VCaP (cell line): ENCODE data around the gene KDM2B.

Experiments
- H3K27ac ChIP-seq: fragments of 450-650 bp; 2 replicates; pipeline ENCODE4 v1.5.1; 2017
- TF ChIP-seq, protein P1 (sequence below): fragments of 450-650 bp; conservative IDR thresholded peaks from 2 replicates; pipeline ENCODE4 v1.5.1; 2017; ENCODE audit warnings: mild to moderate bottlenecking, moderate library complexity

Gene KDM2B

DNA sequence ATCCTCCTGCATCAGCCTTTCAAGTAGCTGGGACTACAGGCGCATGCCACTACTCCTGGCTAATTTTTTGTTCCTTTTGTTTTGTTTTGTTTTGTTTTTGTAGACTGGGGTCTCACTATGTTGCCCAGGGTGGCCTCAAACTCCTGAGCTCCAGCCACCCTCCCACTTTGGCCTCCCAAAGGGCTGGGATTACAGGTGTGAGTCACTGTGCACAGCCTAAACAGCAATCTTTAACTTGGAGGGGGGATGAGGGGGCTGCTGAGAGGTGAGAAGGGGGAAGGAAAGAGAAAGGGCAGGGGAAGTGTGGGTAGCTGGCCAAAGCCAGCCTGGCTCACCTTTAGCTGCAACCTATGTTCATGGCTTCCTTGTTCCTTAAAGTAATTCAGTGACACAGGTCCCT is 77.4 kb downstream of the KDM2B start:
- H3K27ac ChIP-seq = no peak overlapping the region
- TF ChIP-seq, protein P1, sequence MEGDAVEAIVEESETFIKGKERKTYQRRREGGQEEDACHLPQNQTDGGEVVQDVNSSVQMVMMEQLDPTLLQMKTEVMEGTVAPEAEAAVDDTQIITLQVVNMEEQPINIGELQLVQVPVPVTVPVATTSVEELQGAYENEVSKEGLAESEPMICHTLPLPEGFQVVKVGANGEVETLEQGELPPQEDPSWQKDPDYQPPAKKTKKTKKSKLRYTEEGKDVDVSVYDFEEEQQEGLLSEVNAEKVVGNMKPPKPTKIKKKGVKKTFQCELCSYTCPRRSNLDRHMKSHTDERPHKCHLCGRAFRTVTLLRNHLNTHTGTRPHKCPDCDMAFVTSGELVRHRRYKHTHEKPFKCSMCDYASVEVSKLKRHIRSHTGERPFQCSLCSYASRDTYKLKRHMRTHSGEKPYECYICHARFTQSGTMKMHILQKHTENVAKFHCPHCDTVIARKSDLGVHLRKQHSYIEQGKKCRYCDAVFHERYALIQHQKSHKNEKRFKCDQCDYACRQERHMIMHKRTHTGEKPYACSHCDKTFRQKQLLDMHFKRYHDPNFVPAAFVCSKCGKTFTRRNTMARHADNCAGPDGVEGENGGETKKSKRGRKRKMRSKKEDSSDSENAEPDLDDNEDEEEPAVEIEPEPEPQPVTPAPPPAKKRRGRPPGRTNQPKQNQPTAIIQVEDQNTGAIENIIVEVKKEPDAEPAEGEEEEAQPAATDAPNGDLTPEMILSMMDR = no peak

DNA sequence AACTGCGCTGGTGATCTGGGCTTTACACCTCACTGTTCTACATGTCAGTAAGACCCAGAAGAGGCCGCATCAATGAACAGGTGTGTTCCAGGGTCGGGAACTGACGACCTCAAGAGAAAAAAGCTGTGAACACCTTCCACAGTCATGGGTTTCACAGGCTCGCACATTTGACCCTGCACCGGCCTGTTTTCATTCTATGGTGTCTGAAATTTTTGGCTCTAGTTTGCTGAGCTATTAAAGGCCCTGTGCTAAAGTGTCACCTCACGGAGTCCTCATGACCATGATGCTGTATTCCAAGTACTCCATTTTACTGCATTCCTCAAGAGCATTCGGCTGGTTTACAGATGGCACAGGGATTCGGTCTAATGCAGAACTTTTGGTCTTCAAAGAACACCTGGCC is 78.9 kb downstream of the KDM2B start:
- H3K27ac ChIP-seq = no peak overlapping the region
- TF ChIP-seq, protein P1 = no peak

DNA sequence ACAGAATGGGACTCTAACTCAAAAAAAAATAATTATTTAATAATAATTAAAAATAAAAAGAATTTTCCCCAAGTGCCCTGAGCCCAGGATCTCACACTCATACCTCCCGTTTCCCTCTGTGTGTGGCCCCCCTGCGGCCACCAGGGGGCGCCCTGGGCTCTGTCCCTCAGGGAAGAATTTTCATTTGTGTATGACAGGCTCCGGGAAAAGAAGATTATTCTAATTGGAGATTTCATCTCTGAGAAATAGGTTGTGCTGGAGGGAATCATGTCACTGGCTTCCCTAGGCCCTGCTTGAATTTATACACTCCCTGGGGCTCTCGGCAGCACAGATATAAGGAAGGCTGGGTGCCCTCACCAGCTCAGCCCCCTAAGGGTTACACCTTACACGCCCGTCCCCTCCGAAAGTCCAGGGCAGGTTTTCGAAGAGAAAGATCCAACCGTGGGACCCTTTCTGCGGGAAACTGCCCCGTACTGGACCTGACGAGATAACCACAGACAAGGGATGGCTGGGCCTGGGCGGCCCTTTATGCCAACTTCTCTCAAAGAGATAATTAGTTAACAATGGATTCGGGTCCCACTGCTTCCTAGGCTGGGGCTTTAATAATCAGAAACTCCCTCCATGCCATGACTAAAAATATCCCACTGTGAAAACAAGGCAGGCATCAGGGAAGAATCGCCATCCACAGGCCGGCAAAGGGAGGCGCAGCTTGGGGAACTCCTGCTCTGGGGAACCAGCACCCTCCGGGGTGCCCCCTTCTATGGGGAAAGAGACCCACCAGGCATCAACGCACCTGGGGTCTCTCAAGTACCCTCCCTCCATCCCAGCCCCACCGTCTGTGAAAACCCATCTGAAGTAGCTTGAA is 80.7 kb downstream of the KDM2B start:
- 0 out of 2 replicates have a peak overlapping the region, but pooled peaks have one; percentile 7 for H3K27ac ChIP-seq
- TF ChIP-seq, protein P1 = peak; percentile 99

DNA sequence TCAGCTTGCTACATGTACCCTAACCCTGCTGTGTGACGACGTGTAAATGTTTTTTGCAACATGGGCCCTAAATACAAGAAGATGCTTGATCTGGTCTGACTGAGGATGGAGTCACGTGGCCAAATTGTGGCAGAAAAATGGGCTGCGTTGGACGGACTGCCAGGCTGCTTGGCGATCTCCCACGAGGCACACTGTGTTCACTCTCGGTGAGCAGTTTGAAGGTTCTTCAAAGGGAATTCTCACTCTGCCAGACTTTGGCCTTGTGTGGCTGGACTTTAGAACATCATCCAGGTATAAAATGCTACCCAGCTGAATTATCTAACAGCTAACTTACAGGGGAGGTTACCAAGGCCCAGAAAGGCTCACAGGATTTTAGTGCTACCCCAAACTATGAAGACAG is 85.1 kb downstream of the KDM2B start:
- TF ChIP-seq, protein P1 = no peak
- H3K27ac ChIP-seq = no peak overlapping the region

DNA sequence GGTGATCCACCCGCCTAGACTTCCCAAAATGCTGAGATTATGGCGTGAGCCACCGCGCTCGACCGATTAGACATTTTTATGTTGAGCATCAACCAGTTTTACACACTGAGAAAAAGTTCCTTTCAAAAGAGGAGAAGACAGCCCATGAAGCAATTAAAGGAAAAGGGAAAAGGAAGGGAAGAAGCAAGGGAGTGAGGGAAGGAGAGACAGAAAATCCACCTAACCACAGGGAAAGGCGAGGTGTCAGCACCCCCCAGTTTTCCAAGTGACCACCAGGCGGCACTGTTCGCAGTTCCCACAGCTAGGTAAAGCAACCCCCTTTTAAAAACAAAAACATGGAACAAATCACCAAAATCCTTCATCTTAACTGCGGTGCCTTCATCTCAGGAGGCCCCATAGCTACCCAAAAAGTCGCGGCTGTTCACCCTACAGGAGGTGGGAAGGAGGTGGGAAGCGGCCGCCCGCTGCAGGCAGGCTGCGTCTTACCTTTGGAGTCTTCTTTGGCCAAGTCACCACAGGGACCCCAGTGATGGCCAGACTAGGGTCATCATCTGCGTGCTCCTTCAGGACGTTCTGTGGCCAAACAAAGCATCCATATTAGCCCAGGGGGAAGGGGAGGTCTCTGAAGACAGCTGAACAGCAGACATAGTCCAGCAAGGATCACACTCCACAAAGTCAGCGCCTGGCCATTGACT is 86.6 kb downstream of the KDM2B start:
- TF ChIP-seq, protein P1 = peak; percentile 91
- H3K27ac ChIP-seq = no peak overlapping the region

DNA sequence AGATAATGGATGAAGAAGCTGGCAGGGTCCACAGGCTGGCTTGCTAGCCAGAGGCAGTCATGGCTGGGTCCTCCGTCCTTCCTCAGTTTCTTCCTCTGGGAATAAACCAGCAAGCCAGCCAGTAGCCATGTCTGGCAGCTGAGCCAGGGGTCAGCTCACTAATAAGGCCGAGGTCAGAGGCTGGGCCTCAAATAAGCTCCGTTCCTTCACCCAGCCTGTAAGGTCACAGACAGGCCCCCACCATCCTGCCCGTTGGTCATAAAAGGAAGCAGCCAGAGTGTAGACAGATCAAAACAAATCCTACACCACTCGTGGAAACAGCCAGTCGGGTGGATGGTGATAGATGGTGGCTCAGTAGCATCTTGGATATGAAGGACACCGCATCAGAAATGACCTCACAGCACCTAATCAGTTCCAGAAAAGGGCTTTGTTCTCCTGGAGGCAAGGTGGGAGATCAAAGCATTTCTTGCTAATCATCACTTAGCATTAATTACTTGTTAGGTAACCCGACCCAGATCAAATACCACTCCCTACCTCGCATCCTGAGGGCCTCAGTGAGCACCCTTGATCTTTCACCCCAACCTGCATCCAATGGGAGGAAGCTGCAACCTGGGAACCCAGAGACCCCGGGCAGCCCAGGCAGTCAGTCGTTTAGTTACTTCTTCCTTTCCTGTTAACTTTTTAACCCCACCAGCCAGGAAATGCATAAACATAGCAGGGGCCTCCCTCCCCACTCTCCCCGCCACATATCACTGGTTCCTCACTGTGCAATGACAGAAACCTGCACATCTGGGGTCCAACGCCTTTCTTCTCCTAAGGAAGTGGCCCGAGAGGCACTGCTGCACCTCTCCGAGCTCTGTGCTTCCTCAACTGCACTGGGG is 90.2 kb downstream of the KDM2B start:
- TF ChIP-seq, protein P1 = no peak

DNA sequence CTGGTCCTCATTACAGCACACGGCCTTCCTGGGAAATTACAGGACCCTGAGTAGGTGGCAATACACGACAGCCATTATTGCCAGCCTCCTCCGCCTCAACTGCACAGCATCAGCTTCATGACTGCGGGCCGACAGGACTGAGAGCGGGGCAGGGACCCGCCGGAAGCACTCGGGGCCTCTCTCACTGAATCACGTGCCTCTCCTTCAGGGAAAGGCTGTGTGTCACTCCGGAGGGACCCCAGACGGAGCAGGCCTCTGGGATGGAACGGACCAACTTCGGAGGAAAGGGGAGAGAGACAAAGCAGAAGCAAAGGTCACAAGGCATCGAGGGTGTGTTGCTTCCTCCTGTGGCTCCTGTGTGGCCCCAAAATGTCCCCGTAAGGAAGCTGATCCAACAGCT is 90.9 kb downstream of the KDM2B start:
- TF ChIP-seq, protein P1 = no peak
- no peak overlapping the region for H3K27ac ChIP-seq

More for the DNA sequence above, 90.2 kb downstream of the KDM2B start:
- H3K27ac ChIP-seq = no peak overlapping the region
